DOHH2 (cell line): ENCODE results near the gene H3-3A.

Experiments used
- CTCF ChIP-seq: fragments of 200-600 bp; sonication (generic); IDR thresholded peaks from one replicate; pipeline ENCODE4 v1.5.1; 2014; ENCODE audit warnings: antibody characterized with exemption, mild to moderate bottlenecking, low read depth, low read length; ENCODE audit not compliant: poor library complexity, severe bottlenecking
- EZH2phosphoT487 ChIP-seq: fragments of 200-600 bp; sonication (generic); IDR thresholded peaks from 2 replicates; pipeline ENCODE4 v1.6.1; 2017; ENCODE audit warnings: borderline replicate concordance, mild to moderate bottlenecking, antibody characterized with exemption, low read length, moderate library complexity, mixed read lengths

GRCh38 chr1:226052061-226052460 is 10.5 kb upstream of the H3-3A start:
- TF ChIP-seq CTCF: no peak
- TF ChIP-seq EZH2phosphoT487: no peak
